K562 treated with DMSO at 1 percent for 4 hours (cell line): ENCODE measurements around the gene CAPRIN1. TPM values are rescaled to one million over a fixed set of nuclear protein-coding genes. Genes with fewer than 3 reads are reported as not detected.

Source experiments
- total RNA-seq: library from RNA; unstranded; fragments of 300-600 nt; gene quantifications from 2 replicates; pipeline ENCODE4 v1.2.3, GENCODE V29; 2022; ENCODE audit not compliant: insufficient read depth

Gene CAPRIN1
- 109 and 130 TPM in 2 replicates for total RNA-seq

GRCh38 chr11:34051349-34052035, at the start of gene CAPRIN1:
CAPRIN1 (plus strand) TSS chr11:34051731; CDS start chr11:34052421, 690 bp downstream.

GRCh38 chr11:34105079-34105956, 53.8 kb downstream of the CAPRIN1 start, which contains the start of gene NAT10:
NAT10 (plus strand) TSS chr11:34105629; CDS start chr11:34108226, 2,597 bp downstream.

Other genes starting within 250 kb of the CAPRIN1 start
- gene LMO2, start 159.7 kb upstream of the CAPRIN1 start, total RNA-seq: 16.3 and 19.0 TPM in 2 replicates
- 24.7 and 35.5 TPM in 2 replicates for gene NAT10, start 53.9 kb downstream of the CAPRIN1 start, total RNA-seq